HG03354 (cell line): ENCODE results near the gene NKAIN2.

Source experiments
- ATAC-seq: cut with Tn5 transposase; IDR thresholded peaks from one replicate; pipeline ENCODE4 v1.9.1; 2021; ENCODE audit warnings: mild to moderate bottlenecking; ENCODE audit not compliant: unreplicated experiment, poor library complexity, severe bottlenecking

Gene NKAIN2

DNA sequence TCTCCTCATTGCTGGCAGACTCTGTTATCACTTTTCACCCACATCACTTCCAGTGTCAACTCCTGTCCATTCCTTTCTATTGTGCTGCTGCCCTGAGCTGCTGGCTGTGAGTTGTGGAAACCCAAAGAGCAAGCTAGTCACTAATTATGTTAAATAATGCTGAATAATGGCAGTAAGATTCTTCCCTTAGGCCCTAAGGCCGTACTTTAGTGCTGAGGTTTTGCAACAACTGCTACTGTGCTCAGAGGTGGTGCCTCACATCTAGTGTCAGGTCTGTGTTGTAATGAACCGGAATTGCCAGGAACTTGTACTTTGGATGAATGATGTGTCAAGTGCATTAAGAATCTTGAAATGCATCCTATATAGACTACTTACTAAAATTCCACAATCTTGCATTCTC, 786.3 kb downstream of the NKAIN2 start:
- no peak for ATAC-seq

DNA sequence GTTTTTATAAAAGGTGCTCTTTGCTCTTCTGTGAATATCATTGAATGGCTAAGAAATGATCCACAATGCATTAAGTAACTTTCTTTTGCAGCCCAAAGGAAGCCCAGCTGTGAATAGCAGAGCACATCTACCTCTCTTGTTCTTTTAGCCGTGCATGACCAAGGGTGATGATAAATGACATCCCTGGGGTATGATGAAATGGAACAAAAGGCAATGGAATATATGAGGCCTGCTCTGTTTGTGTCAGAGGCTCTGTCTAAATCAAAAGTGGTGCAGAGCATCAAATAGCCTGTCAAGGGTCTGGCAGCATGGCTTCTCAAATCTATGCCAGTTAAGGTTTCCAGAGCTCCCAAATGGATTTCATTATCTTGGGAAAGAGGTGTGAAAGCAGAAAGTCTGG, 796.0 kb downstream of the NKAIN2 start:
- ATAC-seq: no peak

DNA sequence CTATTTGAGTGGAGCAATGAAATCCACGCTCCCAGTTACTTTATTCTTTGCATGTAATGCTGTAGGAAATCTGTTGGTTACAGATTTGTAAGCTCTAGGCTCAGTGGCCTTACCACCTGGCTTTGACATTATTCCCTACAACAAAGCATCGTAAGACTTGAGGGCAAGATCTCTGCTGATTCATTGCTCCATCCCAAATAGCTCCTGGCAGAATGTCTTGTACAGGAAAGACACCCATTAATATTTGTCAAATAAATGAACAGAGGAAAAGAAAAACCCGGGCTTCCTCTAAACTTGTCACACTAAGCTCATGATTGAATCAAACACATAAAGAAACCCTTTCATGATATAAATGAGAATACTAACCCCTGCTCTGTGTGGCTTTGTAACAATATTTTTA, 801.1 kb downstream of the NKAIN2 start:
- no peak for ATAC-seq

DNA sequence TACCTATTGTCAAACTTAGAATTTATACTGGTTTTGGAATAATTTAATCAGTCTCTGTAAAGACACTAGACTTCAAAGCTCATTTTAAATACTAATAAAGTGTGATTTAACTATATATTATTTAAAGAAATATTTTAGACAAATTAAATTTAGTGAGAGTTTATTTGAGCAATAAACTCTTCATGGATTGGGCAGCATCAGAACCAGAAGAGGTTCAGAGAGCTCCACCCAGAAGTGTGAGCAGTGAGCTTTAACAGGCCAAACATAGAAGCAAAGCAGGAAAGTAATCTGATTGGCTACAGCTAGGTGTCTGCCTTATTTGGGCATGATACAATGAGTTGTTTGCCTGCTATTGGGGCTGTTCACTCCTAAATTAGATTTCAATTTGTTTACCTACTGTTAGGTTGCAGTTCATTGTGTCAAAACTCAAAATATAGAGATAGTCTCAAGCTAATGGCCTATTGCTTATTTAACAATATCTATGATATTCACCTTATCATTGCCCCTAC, 803.5 kb downstream of the NKAIN2 start:
- ATAC-seq: no peak

DNA sequence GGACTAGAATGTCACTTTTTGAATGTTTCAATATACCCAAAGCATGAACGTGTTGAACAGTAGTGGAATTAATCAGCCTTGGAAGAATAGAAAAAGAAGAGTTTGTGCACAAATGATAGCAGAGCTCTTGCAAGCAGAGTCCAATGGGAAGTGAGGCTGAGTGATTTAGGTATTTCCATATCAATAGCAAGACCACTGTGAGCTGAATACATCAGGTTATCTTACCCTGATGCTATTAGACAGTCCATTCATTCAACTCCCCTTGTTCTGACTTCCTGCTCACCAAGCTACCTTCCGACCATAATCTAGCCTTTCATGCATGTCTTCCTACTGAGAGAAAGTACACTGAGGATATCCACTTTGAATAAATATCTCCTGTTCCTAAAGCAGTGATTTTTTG, 809.4 kb downstream of the NKAIN2 start:
- ATAC-seq: no peak

DNA sequence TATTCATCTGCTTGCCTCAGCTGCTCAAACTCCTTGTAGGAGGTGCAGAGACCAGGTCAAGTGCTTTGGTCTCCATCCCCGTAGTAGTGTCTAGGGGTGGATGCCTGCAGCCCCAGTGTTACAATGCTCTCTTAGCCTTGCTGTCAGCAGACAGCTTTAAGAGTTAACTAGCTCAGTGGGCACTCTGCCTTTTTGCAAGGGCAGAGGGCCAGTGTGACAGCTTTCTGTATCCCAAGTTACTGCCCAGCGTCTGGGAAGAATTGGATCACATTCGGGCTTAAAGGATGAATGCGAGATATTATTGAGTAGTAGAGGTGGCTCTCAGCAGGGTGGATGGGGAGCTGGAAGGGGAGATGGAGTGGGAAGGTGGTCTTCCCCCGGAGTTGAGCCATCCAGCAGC, 818.7 kb downstream of the NKAIN2 start:
- ATAC-seq: no peak

DNA sequence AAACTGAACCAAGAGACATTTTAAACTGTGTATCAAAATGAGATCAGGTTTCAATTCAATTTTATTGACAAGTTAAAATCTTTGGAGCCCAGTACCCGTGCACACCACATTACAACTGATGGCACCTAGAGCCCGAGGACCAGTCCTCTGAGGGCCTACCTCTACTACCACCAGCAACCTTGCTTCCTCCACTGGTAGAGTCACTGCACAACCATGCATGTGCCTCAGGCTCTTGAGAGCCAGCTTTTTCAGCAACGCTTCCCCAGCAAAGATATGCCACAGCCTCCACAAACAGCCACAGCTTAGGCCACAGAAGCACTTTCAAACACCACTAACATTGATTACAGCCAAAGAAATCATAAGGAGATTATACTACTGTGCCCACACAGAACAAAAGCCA, 830.0 kb downstream of the NKAIN2 start:
- ATAC-seq: no peak

DNA sequence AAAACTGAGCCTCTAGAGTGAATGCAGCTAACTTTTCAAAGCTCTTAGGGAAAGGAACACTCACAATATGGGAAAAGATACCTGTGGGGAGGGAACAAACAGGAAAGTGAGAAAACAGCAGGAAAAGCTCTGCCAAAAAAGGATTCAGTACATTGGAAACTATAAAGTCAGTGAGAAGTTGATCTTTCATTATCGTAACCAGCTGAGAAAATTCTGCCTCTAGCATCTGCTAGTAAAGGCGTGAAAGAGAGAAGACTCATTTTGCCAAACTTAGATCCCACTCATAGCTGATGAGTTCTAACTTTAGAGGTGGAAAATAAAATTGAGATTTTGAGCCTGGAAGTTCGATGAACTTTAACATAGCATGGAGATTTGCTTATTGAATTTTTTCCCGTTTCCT, 836.8 kb downstream of the NKAIN2 start:
- ATAC-seq: no peak

DNA sequence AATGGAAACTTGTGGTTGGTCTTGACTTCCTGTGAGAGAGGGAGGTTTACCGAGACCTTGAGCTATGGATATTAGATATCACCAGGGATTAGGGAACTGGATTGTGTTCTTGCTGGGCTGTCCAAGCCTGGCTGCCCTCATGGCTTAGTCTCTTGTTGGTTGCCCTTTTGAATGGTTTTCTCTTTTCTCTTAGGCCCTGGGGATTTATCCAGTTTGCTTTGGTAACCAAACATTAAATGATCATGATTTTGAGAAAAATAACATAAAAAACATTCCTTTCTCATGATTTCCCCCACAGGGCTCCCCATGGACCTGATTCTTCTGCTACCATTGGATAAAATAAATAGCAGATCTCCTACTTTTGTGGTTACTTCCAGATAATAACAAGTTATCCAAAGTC, 852.2 kb downstream of the NKAIN2 start:
- ATAC-seq: no peak

DNA sequence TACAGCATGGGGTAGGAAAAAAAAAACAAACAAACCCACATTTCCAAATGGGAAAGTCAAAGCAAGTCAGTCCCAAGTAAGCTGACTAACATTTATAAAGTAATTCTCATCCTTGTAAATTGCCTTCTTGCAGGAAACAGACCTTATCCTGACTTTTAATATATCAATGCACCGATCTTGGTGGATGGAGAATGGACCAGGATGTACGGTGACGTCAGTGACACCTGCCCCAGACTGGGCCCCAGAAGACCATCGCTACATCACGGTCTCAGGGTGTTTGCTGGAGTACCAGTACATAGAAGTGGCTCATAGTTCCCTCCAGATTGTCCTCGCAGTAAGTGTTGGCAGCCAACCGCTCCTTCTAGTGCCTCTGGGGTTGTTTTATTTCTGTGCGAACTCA, 854.4 kb downstream of the NKAIN2 start:
- no peak for ATAC-seq

DNA sequence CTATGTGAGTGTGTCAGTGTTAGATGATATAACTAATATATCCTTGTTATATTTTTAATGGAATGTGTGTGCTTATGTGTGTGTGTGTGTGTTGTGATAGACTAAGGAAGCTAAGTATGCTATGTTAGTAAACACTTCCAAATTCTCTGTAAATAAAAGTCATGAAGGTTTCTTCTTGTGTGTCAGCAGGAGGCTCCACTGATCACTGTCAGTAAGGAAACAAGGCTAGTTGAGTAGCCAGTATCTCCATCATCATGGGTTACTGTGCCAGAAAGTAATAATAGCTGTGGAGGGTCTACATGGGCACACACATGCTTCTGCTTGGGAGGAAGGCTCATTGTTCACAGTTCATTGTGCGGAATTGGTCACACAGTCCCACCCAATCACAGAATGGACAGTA, 855.8 kb downstream of the NKAIN2 start:
- no peak for ATAC-seq

DNA sequence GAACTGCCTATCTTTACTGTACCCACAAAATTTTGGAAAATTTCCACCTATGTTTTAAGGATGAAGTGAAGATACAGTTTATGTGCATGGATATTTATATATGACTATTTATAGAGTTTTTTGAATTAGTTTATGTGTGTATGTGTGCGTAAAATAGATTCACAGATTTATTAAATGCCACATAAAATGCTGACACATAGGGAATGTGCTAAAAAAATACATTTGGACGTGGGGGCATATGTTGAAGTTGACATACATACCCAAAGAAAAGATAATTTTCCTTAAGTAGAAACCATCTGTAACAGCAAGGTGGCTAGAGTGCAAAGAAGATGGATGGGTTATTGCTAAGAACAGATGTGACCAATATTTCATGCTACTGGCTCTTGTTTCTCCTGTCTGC, 856.5 kb downstream of the NKAIN2 start:
- ATAC-seq: no peak

DNA sequence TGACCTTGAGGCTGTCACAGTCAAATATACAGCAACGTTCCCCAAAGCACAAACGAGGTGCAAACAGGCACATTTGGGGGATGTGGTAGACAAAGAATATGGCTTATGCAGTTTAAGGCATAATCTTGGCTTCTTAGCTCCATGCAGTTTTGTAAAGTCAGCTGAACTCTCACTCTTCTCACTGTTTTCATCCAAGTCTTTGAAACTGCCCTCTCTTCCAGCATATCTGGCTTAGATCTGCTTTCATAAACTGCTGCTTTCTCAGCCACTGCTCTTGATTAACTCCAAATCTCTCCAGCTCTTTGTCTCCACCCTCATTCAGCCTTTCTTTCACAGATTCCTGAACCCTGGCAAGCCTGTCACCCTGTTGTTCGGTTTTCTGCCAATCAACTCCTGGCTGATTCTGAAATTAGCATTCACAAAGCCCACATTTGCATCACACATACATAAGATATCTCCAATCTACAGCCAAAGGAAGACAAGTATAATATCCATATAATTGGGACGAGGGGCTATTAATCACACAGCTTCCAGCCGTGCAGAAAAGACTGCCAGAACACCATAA, 857.5 kb downstream of the NKAIN2 start:
- no peak for ATAC-seq

DNA sequence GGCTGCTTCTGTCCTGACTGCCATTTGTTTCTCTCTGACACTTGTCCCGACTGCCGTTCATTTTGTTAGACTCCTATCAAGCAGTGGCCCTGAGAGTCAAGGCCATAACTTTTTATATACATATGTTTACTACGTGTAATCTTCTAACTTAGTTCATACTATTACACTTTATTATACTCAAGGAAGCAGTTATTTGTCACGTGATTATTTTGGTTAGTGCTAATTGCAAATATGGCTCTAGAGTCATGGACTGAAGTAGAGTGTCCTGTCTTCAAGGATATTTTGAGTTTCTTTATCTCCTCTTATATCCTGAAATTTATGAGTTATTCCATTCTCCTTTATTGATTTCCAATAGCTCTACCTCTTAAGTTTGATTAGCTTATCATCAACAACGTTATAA, 864.4 kb downstream of the NKAIN2 start:
- no peak for ATAC-seq

DNA sequence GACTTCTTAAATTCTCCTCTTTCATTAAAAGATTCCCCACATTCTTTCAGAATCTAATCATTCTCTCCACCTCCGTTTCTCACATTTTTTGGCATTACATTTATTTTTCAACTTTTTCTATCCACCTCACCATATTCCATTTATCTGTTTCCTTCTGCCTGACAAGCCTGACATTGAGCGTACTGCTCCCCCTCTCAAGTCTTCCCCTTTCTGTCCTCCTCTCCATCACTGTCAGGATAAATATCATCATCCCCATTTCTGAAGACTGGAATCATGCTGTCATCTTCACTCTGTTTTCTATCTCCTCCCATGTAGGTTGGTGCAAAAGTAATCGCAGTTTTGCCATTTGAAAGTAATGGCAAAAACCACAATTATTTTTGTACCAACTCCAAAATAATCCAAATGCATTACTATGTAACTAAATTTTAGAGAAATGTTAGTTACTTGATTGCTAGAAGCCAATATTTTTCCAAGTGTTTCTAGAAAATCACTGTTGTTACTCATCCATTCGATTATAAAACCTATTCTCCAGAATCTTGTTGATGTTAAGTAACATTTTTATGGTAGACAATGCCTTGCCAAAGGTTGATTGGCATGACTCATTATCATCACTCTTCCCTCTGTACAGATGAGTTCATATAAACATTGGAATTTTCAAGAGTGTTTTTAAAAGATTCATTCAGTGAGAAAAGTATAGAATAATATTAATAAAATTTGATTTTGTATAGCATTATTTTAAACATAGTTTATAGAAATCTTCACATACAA, 866.2 kb downstream of the NKAIN2 start:
- ATAC-seq: no peak

DNA sequence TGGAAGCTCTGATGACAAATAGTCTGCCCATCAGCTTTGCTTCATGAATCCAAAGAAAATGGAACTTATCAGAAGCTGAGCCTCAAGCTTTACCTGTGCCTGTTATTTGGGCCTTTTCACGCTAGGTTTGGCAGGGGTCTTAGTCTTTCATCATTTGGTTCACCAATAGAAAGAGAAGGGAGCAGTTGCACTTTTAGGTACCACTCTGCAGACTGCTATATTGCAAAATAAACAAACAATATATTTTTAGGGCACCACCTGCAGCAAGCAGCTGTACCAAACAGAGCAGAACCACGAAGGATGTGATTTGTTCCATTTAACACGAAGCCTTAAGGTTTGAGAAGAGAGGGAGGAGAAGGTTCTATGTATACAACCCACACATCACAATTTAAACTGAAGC, 867.1 kb downstream of the NKAIN2 start:
- ATAC-seq: no peak

DNA sequence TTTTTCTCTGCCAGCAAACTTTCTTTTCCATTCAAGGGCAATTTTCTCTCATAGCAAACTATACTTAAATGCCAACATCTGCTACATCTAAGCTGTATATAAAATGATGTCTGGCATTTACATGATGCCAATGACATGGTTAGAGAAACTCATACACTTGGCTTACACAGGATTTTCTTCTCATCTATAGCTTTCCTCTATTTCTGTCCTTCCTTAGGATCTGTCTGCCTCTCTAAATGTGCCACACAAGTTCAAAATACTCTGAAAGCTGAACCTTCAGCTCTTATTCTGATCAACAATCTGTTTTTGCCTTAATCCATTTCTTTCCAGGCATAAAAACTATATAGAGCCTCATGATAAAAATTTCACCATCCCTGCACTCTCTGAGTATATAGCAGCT, 867.7 kb downstream of the NKAIN2 start:
- no peak for ATAC-seq

DNA sequence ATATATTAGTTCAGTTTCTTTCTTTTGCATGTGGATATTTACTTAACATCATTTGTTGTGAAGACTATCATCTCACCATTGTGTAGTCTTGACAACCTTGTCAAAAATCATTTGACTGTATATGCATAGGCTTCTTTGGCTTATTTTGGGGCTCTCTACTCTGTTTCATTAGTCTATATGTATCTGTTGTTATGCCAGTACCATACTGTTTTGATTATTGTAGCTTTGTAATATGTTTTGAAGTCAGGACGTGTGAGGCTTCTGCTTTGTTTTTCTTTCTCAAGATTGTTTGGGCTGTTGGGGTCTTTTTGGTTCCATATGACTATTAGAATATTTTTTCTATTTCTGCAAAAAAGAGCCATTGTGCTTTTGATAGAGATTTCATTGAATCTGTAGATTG, 870.4 kb downstream of the NKAIN2 start:
- ATAC-seq: no peak

DNA sequence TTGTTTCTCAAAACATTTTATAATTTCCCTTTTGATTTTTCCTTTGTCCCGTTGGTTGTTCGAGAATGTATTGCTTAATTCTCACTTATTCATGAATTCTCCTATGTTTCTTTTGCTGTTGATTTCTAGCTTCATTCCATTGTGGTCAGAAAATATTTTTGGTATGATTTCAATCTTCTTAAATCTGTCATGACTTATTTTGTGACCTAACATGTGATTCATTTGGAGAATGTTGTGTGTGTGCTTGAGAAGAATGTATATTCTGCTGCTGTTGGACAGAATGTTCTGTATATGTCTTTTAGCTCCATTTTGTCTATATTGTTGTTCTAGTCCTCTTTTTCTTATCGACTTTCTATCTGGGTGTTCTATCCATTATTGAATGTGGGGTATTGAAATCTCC, 872.4 kb downstream of the NKAIN2 start:
- ATAC-seq: no peak

DNA sequence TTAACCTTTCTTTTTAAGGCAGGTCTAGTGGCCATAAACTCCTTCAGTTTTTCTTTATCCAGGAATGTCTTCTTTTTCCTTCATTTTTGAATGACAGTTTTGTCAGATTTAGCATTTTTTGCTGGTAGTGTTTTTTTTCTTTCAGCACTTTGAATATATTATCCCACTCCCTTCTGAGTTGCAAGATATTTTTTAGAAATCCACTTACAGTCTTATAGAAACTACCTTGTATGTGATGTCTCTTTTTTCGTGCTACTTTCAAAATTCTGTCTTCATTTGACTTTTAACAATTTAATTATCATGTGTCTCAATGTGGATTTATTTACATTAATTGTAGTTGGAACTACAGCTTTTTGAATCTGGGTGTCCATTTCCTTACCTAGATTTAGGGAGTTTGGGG, 874.2 kb downstream of the NKAIN2 start:
- ATAC-seq: no peak

DNA sequence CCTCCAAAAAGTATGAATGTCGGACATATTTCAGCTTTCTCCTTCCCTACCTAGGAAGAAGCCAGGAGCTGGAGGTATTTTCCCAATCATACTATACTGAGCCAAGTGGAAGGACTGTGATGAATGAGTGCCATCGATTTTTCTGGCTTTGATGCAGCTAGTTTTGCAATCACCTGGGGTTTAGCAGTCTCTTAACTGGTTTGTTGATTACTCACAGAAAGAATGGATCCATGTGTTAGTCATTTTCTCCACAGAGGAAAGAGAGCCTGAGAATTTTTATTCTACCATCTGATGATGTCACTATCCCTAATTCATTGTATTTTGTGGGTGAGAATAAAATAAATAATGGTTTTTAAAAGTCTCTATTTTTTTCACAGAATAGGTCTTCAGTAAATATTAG, 875.7 kb downstream of the NKAIN2 start:
- no peak for ATAC-seq

DNA sequence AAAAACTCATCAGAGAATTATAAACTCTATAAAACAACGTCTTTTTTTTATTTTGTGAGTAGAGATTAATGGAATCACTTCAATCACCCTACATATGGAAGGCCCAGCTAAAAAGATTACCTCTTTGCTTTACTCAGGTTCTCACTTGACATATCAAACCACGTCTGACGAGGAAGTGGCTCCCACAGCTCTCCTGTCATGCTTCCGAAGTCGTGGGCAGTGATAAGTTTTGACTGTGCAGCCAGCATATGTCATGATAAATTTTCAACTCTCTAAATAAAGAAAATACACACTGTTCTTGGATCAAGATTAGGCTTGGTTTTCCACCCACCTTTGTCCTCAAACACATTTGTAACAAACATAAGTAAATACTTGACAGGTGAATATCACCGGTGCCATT, 879.1 kb downstream of the NKAIN2 start:
- ATAC-seq: no peak
